WTC11 (cell line): ENCODE measurements around the gene FBRSL1. TPM values are rescaled to one million over a fixed set of nuclear protein-coding genes. Genes with fewer than 3 reads are reported as not detected.

ENCODE experiments used
- ATAC-seq: fragments of 200-7000 bp; cut with Tn5 transposase; 2 replicates; pipeline ENCODE4 v1.10.0; 2021; ENCODE audit warnings: mild to moderate bottlenecking, moderate library complexity
- CTCF ChIA-PET: fragments of 300-600 bp; sonication (Branson Sonifier 250); formaldehyde crosslinking; loops from one replicate; lab custom pipeline; 2021; ENCODE audit warnings: antibody characterized with exemption; lab: Charles Lee
- POLR2A ChIA-PET: fragments of 350-600 bp; sonication (Branson Sonifier 250); formaldehyde crosslinking; loops from one replicate; lab custom pipeline; 2021; ENCODE audit warnings: antibody characterized with exemption; lab: Charles Lee
- DNase-seq: peaks from one replicate; pipeline ENCODE4 v3.0.0; 2021; ENCODE audit warnings: low spot score
- H3K27ac Mint-ChIP-seq: 2 replicates; pipeline ENCODE4 v1.8.0; 2021; ENCODE audit warnings: mixed read lengths
- H3K27me3 Mint-ChIP-seq: 2 replicates; pipeline ENCODE4 v1.8.0; 2021; ENCODE audit warnings: low read depth, mild to moderate bottlenecking, moderate library complexity, mixed read lengths
- H3K36me3 Mint-ChIP-seq: 2 replicates; pipeline ENCODE4 v1.8.0; 2021; ENCODE audit warnings: mixed read lengths
- H3K4me1 Mint-ChIP-seq: 2 replicates; pipeline ENCODE4 v1.8.0; 2022; ENCODE audit warnings: mixed read lengths
- H3K4me3 Mint-ChIP-seq: 2 replicates; pipeline ENCODE4 v1.8.0; 2021; ENCODE audit warnings: mild to moderate bottlenecking, moderate library complexity, mixed read lengths
- H3K9me3 Mint-ChIP-seq: 2 replicates; pipeline ENCODE4 v1.8.0; 2021; ENCODE audit warnings: mixed read lengths
- AFF4 ChIP-seq: sonication (generic); formaldehyde crosslinking; IDR thresholded peaks from 2 replicates; pipeline ENCODE4 v1.8.1; 2023; ENCODE audit warnings: mild to moderate bottlenecking, missing genetic modification reagents, borderline replicate concordance
- AR ChIP-seq: fragments of 250-450 bp; sonication (Bioruptor Pico); IDR thresholded peaks from 2 replicates; pipeline ENCODE4 v1.9.0; 2021; ENCODE audit warnings: mild to moderate bottlenecking
- ATF1 ChIP-seq: sonication (generic); formaldehyde crosslinking; IDR thresholded peaks from 2 replicates; pipeline ENCODE4 v1.8.1; 2023; ENCODE audit warnings: mild to moderate bottlenecking, moderate library complexity, missing genetic modification reagents
- E2F1 ChIP-seq: sonication (generic); formaldehyde crosslinking; IDR thresholded peaks from 2 replicates; pipeline ENCODE4 v1.8.0; 2022; ENCODE audit warnings: mild to moderate bottlenecking, missing genetic modification reagents
- EMX1 ChIP-seq: fragments of 250-450 bp; sonication (Bioruptor Pico); IDR thresholded peaks from 2 replicates; pipeline ENCODE4 v1.8.0; 2021; ENCODE audit warnings: mild to moderate bottlenecking
- GTF2I ChIP-seq: fragments of 250-450 bp; sonication (Bioruptor Pico); conservative IDR thresholded peaks from 2 replicates; pipeline ENCODE4 v1.4.0; 2021; ENCODE audit warnings: mild to moderate bottlenecking
- IRF1 ChIP-seq: sonication (generic); formaldehyde crosslinking; IDR thresholded peaks from 2 replicates; pipeline ENCODE4 v1.8.0; 2023; ENCODE audit warnings: missing genetic modification reagents
- JAZF1 ChIP-seq: fragments of 250-450 bp; sonication (Bioruptor Pico); IDR thresholded peaks from 2 replicates; pipeline ENCODE4 v1.9.0; 2021; ENCODE audit warnings: moderate library complexity, mild to moderate bottlenecking, inconsistent platforms
- NFATC4 ChIP-seq: fragments of 250-450 bp; sonication (Bioruptor Pico); IDR thresholded peaks from 2 replicates; pipeline ENCODE4 v1.9.0; 2021; ENCODE audit warnings: mild to moderate bottlenecking
- RELA ChIP-seq: sonication (generic); formaldehyde crosslinking; IDR thresholded peaks from 2 replicates; pipeline ENCODE4 v1.8.1; 2022; ENCODE audit warnings: missing genetic modification reagents, mild to moderate bottlenecking, borderline replicate concordance
- SOX15 ChIP-seq: fragments of 250-450 bp; sonication (Bioruptor Pico); IDR thresholded peaks from 2 replicates; pipeline ENCODE4 v1.9.0; 2021; ENCODE audit warnings: mild to moderate bottlenecking
- ZBTB43 ChIP-seq: sonication (generic); formaldehyde crosslinking; IDR thresholded peaks from 2 replicates; pipeline ENCODE4 v1.8.1; 2023; ENCODE audit warnings: mild to moderate bottlenecking, missing genetic modification reagents
- ZMAT4 ChIP-seq: fragments of 250-450 bp; sonication (Bioruptor Pico); IDR thresholded peaks from 2 replicates; pipeline ENCODE4 v1.9.0; 2021; ENCODE audit warnings: mild to moderate bottlenecking
- ZNF138 ChIP-seq: sonication (generic); formaldehyde crosslinking; conservative IDR thresholded peaks from 2 replicates; pipeline ENCODE4 v1.8.1; 2022; ENCODE audit warnings: mild to moderate bottlenecking, moderate library complexity, missing genetic modification reagents
- ZNF281 ChIP-seq: sonication (generic); formaldehyde crosslinking; IDR thresholded peaks from 2 replicates; pipeline ENCODE4 v1.8.0; 2023; ENCODE audit warnings: mild to moderate bottlenecking, missing genetic modification reagents
- ZNF317 ChIP-seq: sonication (generic); formaldehyde crosslinking; IDR thresholded peaks from 2 replicates; pipeline ENCODE4 v1.8.1; 2023; ENCODE audit warnings: low read depth, mild to moderate bottlenecking, moderate library complexity, missing genetic modification reagents, borderline replicate concordance
- total RNA-seq: library from RNA; stranded (reverse); gene quantifications from 3 replicates; pipeline ENCODE4 v1.2.3, GENCODE V29; 2021

FBRSL1 gene
- total RNA-seq, 1 experiment from 2014 or later, result 129 TPM

GRCh38 chr12:132496710-132497109 is 6.8 kb downstream of the FBRSL1 start:
- Mint-ChIP-seq H3K9me3 (no peaks in the 10 kb centered on the region), H3K4me3 (no peak overlapping the region), H3K27ac (peak overlapping the region; percentile 7; the same call in 1 of the 2 replicates), H3K36me3 (no peaks in the 10 kb centered on the region), H3K4me1 (peaks cover 5% of the 10 kb centered on the region), H3K27me3 (no peaks in the 10 kb centered on the region; the same call in 1 of the 2 replicates)
- CTCF ChIA-PET, result interaction anchor here (0.9 kb wide), 1 partner anchor 64 kb away, joined by 3 read pairs; no protein-coding TSS in a partner anchor
- POLR2A ChIA-PET, result no interaction called here
- ATAC-seq (no peak), DNase-seq (no peak)
- TF ChIP-seq ZBTB43 (CRISPR knock-in tag) (no peak), NFATC4 (CRISPR knock-in tag) (no peak), ZNF317 (CRISPR knock-in tag) (no peak), ZNF281 (CRISPR knock-in tag) (no peak), JAZF1 (CRISPR knock-in tag) (no peak), SOX15 (CRISPR knock-in tag) (no peak), EMX1 (CRISPR knock-in tag) (no peak), ATF1 (no peak), GTF2I (CRISPR knock-in tag) (no peak), IRF1 (CRISPR knock-in tag) (no peak), RELA (CRISPR knock-in tag) (no peak), E2F1 (CRISPR knock-in tag) (no peak), ZNF138 (no peak), AR (CRISPR knock-in tag) (no peak), ZMAT4 (CRISPR knock-in tag) (no peak), AFF4 (CRISPR knock-in tag) (no peak)
